ENCODE data around the gene CLRN1. TPM values are rescaled to one million over a fixed set of nuclear protein-coding genes. Genes with fewer than 3 reads are reported as not detected.

Gene CLRN1
- total RNA-seq, 1 experiment from 2014 or later, result not detected

- H3K27me3 Mint-ChIP-seq (ENCODE audit: unreplicated experiment), result peaks cover 91% of the 10 kb centered on the region
- H3K9me3 Mint-ChIP-seq (ENCODE audit: low read depth, unreplicated experiment), result no peaks in the 10 kb centered on the region
- H3K27ac Mint-ChIP-seq (ENCODE audit: unreplicated experiment), result no peak overlapping the region
- no peak overlapping the region for H3K4me3 Mint-ChIP-seq (ENCODE audit: low read depth, unreplicated experiment)
- intact Hi-C loops (cut with micrococcal nuclease; ENCODE audit: unreplicated experiment), result no loop called here
- CTCF ChIA-PET, result no interaction called here
- no TSS peak for BruUV-seq (replicated peaks)
- DNase-seq, result no peak
- H3K4me1 Mint-ChIP-seq (ENCODE audit: low read depth, unreplicated experiment), result no peaks in the 10 kb centered on the region
- no peaks in the 10 kb centered on the region for H3K36me3 Mint-ChIP-seq (ENCODE audit: insufficient read depth, unreplicated experiment)
- TF ChIP-seq, protein P1, sequence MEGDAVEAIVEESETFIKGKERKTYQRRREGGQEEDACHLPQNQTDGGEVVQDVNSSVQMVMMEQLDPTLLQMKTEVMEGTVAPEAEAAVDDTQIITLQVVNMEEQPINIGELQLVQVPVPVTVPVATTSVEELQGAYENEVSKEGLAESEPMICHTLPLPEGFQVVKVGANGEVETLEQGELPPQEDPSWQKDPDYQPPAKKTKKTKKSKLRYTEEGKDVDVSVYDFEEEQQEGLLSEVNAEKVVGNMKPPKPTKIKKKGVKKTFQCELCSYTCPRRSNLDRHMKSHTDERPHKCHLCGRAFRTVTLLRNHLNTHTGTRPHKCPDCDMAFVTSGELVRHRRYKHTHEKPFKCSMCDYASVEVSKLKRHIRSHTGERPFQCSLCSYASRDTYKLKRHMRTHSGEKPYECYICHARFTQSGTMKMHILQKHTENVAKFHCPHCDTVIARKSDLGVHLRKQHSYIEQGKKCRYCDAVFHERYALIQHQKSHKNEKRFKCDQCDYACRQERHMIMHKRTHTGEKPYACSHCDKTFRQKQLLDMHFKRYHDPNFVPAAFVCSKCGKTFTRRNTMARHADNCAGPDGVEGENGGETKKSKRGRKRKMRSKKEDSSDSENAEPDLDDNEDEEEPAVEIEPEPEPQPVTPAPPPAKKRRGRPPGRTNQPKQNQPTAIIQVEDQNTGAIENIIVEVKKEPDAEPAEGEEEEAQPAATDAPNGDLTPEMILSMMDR (IDR thresholded peaks at IDR 0.05; ENCODE audit: unreplicated experiment), result no peak
Measured at GRCh38 chr3:150921209-150921608, 51.3 kb downstream of the CLRN1 start.

DNA sequence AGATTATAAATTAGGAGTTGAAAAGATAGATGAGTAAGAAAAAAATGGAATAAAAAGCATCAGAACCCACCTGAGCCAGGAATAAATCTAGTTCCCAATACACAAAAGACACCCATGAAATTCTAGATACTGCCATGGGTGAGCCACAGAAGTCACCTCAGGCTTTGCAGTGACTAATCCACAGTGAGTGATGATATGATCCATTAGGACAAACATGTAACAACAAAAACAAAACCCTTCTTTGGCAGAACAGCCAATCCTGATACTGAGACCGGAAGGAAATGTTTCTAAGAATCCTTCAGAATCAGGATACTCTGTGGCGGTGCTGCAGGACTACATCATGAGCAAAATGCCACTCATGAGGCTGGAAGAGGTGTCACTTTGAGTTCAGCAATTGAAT lies 52.3 kb downstream of the CLRN1 start:
- no peaks in the 10 kb centered on the region for H3K4me1 Mint-ChIP-seq (ENCODE audit: low read depth, unreplicated experiment)
- CTCF ChIA-PET, result no interaction called here
- no peak for DNase-seq
- H3K27me3 Mint-ChIP-seq (ENCODE audit: unreplicated experiment), result peaks cover 90% of the 10 kb centered on the region
- TF ChIP-seq, protein P1 (IDR thresholded peaks at IDR 0.05; ENCODE audit: unreplicated experiment), result no peak
- H3K27ac Mint-ChIP-seq (ENCODE audit: unreplicated experiment), result no peak overlapping the region
- intact Hi-C loops (cut with micrococcal nuclease; ENCODE audit: unreplicated experiment), result no loop called here
- H3K9me3 Mint-ChIP-seq (ENCODE audit: low read depth, unreplicated experiment), result no peaks in the 10 kb centered on the region
- no TSS peak for BruUV-seq (replicated peaks)
- H3K4me3 Mint-ChIP-seq (ENCODE audit: low read depth, unreplicated experiment), result no peak overlapping the region
- H3K36me3 Mint-ChIP-seq (ENCODE audit: insufficient read depth, unreplicated experiment), result no peaks in the 10 kb centered on the region

DNA sequence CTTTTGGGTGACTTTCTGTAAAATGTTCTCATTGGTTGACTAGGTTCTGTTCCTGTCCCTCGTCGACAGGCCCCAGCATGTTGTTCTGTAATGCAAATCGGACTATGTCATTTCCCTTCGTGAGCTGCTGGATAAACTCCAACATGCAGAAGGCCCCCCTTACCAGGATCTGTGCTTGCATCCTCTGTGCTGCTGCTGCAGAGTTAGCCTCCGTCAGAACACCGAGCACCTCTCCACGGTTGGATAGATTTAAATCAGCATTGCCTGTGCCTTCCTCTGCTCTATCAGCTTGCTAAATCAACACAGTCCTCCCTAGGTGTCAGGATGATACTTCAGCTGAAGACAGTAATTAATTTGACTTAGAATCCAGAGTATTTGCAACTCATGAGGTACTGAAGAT lies 54.6 kb downstream of the CLRN1 start:
- no peak for DNase-seq
- no TSS peak for BruUV-seq (replicated peaks)
- intact Hi-C loops (cut with micrococcal nuclease; ENCODE audit: unreplicated experiment), result no loop called here
- TF ChIP-seq, protein P1 (IDR thresholded peaks at IDR 0.05; ENCODE audit: unreplicated experiment), result no peak
- H3K27ac Mint-ChIP-seq (ENCODE audit: unreplicated experiment), result no peak overlapping the region
- no peaks in the 10 kb centered on the region for H3K9me3 Mint-ChIP-seq (ENCODE audit: low read depth, unreplicated experiment)
- no peaks in the 10 kb centered on the region for H3K4me1 Mint-ChIP-seq (ENCODE audit: low read depth, unreplicated experiment)
- H3K27me3 Mint-ChIP-seq (ENCODE audit: unreplicated experiment), result peaks cover 76% of the 10 kb centered on the region
- H3K4me3 Mint-ChIP-seq (ENCODE audit: low read depth, unreplicated experiment), result no peak overlapping the region
- H3K36me3 Mint-ChIP-seq (ENCODE audit: insufficient read depth, unreplicated experiment), result no peaks in the 10 kb centered on the region
- CTCF ChIA-PET, result no interaction called here

GRCh38 chr3:150913133-150913922 lies 59.2 kb downstream of the CLRN1 start:
- no peak for DNase-seq
- Mint-ChIP-seq H3K9me3 (ENCODE audit: low read depth, unreplicated experiment) (no peaks in the 10 kb centered on the region), H3K4me3 (ENCODE audit: low read depth, unreplicated experiment) (no peak overlapping the region), H3K27me3 (ENCODE audit: unreplicated experiment) (peaks cover 79% of the 10 kb centered on the region), H3K27ac (ENCODE audit: unreplicated experiment) (no peak overlapping the region), H3K36me3 (ENCODE audit: insufficient read depth, unreplicated experiment) (no peaks in the 10 kb centered on the region), H3K4me1 (ENCODE audit: low read depth, unreplicated experiment) (no peaks in the 10 kb centered on the region)
- no TSS peak for BruUV-seq (replicated peaks)
- CTCF ChIA-PET, result interaction anchor here (0.8 kb wide), 1 partner anchor 829 kb away, joined by 7 read pairs; no protein-coding TSS in a partner anchor
- intact Hi-C loops (cut with micrococcal nuclease; ENCODE audit: unreplicated experiment), result no loop called here
- TF ChIP-seq, protein P1 (IDR thresholded peaks at IDR 0.05; ENCODE audit: unreplicated experiment), result no peak
